Thyroid gland (tissue), 4 donors: Measurements from ENCODE around the gene DGKH.

ENCODE experiments used
- CTCF ChIP-seq, 6 experiments: fragments of 200-600 bp in 3 of 6; fragments of 450-650 bp in 3 of 6; sonication (generic) in 3 of 6; IDR thresholded peaks; one replicate each; pipeline ENCODE4 v1.5.1; 2016 to 2019; ENCODE audit warnings: antibody characterized with exemption in 6 of 6, mild to moderate bottlenecking in 2 of 6, inconsistent platforms in 1 of 6, moderate library complexity in 1 of 6
- POLR2A ChIP-seq, 2 donors: fragments of 450-650 bp; IDR thresholded peaks; one replicate each; pipeline ENCODE4 v1.6.1; 2017; ENCODE audit warnings: antibody characterized with exemption in 2 of 2, mild to moderate bottlenecking in 2 of 2, moderate library complexity in 1 of 2

- no peak for TF ChIP-seq POLR2A (IDR thresholded peaks at IDR 0.05)
- no peak for TF ChIP-seq CTCF (IDR thresholded peaks at IDR 0.05)
Measured at GRCh38 chr13:42223681-42224080, 175.2 kb downstream of the DGKH start.
